A549 (cell line): ENCODE data around the gene ARHGAP22.

ENCODE experiments used
- CTCF ChIP-seq: fragments of >200 bp; sonication (Bioruptor Twin); formaldehyde crosslinking; IDR thresholded peaks from 3 replicates; pipeline ENCODE4 v1.5.1; 2016
- JUNB ChIP-seq: fragments of >200 bp; sonication (Bioruptor Twin); formaldehyde crosslinking; IDR thresholded peaks from 2 replicates; pipeline ENCODE4 v1.6.1; 2016

- TF ChIP-seq CTCF (no peak), JUNB (no peak)
These were observed 84.7 kb downstream of the ARHGAP22 start for GRCh38 chr10:48520184-48520506.
